ENCODE measurements around the gene VPS13D.

Gene VPS13D

DNA sequence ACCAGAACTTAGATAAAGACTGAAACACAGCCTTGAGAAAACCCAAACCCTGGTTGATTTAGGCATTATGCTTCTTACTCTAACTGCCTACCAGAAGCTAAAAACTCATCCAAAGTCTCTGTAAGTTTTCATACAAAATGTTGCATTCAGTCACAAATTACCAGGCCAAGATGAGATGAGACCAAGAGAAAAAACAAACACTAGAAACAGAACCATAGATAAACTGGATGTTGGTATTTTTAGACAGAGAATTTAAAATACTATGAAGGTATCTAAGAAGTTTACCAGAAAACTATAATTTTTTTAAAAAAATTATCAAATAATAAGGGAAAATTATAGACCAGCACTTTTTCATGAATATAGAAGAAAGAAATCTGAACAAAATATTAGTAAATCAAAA, 180.5 kb downstream of the VPS13D start:
- TF ChIP-seq, protein P1, sequence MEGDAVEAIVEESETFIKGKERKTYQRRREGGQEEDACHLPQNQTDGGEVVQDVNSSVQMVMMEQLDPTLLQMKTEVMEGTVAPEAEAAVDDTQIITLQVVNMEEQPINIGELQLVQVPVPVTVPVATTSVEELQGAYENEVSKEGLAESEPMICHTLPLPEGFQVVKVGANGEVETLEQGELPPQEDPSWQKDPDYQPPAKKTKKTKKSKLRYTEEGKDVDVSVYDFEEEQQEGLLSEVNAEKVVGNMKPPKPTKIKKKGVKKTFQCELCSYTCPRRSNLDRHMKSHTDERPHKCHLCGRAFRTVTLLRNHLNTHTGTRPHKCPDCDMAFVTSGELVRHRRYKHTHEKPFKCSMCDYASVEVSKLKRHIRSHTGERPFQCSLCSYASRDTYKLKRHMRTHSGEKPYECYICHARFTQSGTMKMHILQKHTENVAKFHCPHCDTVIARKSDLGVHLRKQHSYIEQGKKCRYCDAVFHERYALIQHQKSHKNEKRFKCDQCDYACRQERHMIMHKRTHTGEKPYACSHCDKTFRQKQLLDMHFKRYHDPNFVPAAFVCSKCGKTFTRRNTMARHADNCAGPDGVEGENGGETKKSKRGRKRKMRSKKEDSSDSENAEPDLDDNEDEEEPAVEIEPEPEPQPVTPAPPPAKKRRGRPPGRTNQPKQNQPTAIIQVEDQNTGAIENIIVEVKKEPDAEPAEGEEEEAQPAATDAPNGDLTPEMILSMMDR (IDR thresholded peaks at IDR 0.05; ENCODE audit: low read depth, low read length): no peak
- TF ChIP-seq POLR2A (IDR thresholded peaks at IDR 0.05; ENCODE audit: extremely low read depth, insufficient read length) (no peak), MYC (IDR thresholded peaks at IDR 0.05; ENCODE audit: low read depth, low read length) (no peak), MAX (IDR thresholded peaks at IDR 0.05; ENCODE audit: low read depth, low read length) (no peak)
- no peak overlapping the region for H3K4me3 ChIP-seq (ENCODE audit: low read depth, low read length)
- DNase-seq (ENCODE audit: low read depth): no peak

- no peak for DNase-seq (ENCODE audit: low read depth)
- no peak overlapping the region for H3K4me3 ChIP-seq (ENCODE audit: low read depth, low read length)
- TF ChIP-seq MAX (IDR thresholded peaks at IDR 0.05; ENCODE audit: low read depth, low read length): no peak
- TF ChIP-seq POLR2A (IDR thresholded peaks at IDR 0.05; ENCODE audit: extremely low read depth, insufficient read length): no peak
- TF ChIP-seq MYC (IDR thresholded peaks at IDR 0.05; ENCODE audit: low read depth, low read length): no peak
- TF ChIP-seq, protein P1 (IDR thresholded peaks at IDR 0.05; ENCODE audit: low read depth, low read length): no peak
These were observed 181.3 kb downstream of the VPS13D start for GRCh38 chr1:12411098-12411497.

DNA sequence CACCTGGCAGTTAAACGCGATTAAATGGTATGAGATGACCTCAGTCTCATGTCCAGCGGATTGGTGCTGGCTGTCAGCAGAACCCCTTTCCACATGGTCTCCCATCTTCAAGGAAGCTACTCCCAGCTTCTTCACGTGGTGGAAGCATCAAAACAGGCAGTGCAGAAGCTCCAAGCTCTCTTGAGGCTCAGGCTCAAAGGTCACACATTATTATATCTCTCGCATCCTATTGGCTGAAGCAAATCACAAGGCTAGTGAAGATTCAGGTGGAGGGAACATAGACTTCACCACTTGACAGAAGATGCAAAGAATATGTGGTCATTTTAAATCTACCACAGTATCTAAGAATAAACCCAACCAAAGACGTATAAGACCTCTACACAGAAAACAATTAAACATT, 181.9 kb downstream of the VPS13D start:
- no peak overlapping the region for H3K4me3 ChIP-seq (ENCODE audit: low read depth, low read length)
- TF ChIP-seq MAX (IDR thresholded peaks at IDR 0.05; ENCODE audit: low read depth, low read length): no peak
- TF ChIP-seq, protein P1 (IDR thresholded peaks at IDR 0.05; ENCODE audit: low read depth, low read length): no peak
- no peak for TF ChIP-seq POLR2A (IDR thresholded peaks at IDR 0.05; ENCODE audit: extremely low read depth, insufficient read length)
- no peak for TF ChIP-seq MYC (IDR thresholded peaks at IDR 0.05; ENCODE audit: low read depth, low read length)
- DNase-seq (ENCODE audit: low read depth): no peak

DNA sequence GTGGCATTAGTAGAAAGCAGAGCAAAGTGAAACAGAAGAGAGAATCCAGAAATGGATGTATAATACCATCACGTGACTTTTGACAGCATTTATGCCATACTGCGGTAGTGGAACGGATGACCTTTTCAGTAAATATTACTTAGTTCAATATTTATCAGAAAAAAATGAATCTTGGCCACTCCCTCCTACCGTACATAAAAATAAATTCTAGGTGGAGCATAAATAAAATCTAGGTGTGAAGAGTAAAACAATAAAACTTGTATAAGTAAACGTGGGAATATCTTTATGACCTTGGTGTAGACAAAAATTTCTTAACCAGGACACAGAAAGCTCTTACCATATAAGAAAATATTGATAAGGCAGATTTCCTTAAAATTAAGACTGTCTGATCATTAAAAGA, 182.6 kb downstream of the VPS13D start:
- no peak for TF ChIP-seq POLR2A (IDR thresholded peaks at IDR 0.05; ENCODE audit: extremely low read depth, insufficient read length)
- no peak for TF ChIP-seq MAX (IDR thresholded peaks at IDR 0.05; ENCODE audit: low read depth, low read length)
- no peak for TF ChIP-seq MYC (IDR thresholded peaks at IDR 0.05; ENCODE audit: low read depth, low read length)
- TF ChIP-seq, protein P1 (IDR thresholded peaks at IDR 0.05; ENCODE audit: low read depth, low read length): no peak
- DNase-seq (ENCODE audit: low read depth): no peak
- H3K4me3 ChIP-seq (ENCODE audit: low read depth, low read length): no peak overlapping the region

DNA sequence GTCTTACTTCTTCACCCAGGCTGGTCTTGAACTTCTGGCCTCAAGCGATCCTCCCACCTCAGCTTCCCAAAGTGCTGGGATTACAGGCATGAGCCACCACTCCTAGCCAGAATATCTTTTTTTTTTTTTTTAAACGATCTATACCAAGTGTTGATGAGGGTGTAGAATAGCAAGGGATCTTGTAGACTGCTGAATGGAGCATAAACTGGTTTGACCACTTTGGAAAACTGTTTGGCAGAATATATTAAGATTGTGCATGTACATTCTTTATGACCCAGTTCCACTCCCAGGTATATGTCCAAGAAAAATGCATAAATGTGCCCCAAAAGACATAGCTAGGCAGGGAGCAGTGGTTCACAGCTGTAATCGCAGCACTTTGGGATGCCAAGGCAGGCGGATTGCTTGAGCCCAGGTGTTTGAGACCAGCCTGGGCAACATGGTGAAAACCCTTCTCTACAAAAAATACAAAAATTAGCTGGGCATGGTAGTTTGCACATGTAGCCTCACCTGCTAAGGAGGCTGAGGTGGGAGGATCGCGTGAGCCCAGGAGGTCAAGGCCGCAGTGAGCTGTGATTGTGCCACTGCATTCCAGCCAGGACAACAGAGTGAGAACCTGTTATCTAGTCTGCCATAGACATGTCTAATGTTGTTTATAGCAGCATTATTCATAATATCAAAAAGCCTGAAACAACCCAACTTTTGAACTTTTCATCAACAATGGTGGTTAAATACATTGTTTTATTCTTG, 184.0 kb downstream of the VPS13D start:
- DNase-seq (ENCODE audit: low read depth): no peak
- TF ChIP-seq MAX (IDR thresholded peaks at IDR 0.05; ENCODE audit: low read depth, low read length) (no peak), POLR2A (IDR thresholded peaks at IDR 0.05; ENCODE audit: extremely low read depth, insufficient read length) (no peak)
- TF ChIP-seq, protein P1 (IDR thresholded peaks at IDR 0.05; ENCODE audit: low read depth, low read length): no peak
- H3K4me3 ChIP-seq (ENCODE audit: low read depth, low read length): no peak overlapping the region
